ENCODE results near the gene SLMAP. TPM values are rescaled to one million over a fixed set of nuclear protein-coding genes. Genes with fewer than 3 reads are reported as not detected.

SLMAP gene
- total RNA-seq, 4 donors from 2014 or later = 46.9 to 162 (median 67.9) TPM

DNA sequence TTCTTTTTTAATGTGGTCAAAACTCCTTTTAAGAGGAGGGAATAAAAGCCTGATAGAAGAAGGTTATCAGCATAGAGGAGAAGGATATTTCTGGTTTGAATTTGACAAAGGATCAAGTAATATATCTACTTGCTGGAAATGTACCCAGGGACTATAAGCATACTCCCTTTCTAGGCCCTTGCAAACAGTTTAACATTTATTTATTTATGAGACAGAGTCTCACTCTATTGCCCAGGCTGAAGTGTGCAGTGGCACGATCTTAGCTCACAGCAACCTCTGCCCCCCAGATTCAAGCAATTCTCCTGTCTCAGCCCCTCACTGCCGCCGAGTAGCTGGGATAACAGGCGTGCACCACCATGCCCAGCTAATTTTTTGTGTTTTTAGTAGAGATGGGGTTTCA lies 71.6 kb downstream of the SLMAP start:
- H3K9me3 ChIP-seq = no peaks in the 10 kb centered on the region
- no peak overlapping the region for H3K4me3 ChIP-seq
- peaks cover 0 to 23% (median 0%) of the 10 kb centered on the region in 3 donors for H3K4me1 ChIP-seq
- DNase-seq = no peak
- intact Hi-C loops (cut with DNase I) = no loop called here
- no peak overlapping the region for H3K27ac ChIP-seq
- peaks cover 0 to 14% (median 0%) of the 10 kb centered on the region in 3 donors for H3K36me3 ChIP-seq
- TF ChIP-seq, protein P1, sequence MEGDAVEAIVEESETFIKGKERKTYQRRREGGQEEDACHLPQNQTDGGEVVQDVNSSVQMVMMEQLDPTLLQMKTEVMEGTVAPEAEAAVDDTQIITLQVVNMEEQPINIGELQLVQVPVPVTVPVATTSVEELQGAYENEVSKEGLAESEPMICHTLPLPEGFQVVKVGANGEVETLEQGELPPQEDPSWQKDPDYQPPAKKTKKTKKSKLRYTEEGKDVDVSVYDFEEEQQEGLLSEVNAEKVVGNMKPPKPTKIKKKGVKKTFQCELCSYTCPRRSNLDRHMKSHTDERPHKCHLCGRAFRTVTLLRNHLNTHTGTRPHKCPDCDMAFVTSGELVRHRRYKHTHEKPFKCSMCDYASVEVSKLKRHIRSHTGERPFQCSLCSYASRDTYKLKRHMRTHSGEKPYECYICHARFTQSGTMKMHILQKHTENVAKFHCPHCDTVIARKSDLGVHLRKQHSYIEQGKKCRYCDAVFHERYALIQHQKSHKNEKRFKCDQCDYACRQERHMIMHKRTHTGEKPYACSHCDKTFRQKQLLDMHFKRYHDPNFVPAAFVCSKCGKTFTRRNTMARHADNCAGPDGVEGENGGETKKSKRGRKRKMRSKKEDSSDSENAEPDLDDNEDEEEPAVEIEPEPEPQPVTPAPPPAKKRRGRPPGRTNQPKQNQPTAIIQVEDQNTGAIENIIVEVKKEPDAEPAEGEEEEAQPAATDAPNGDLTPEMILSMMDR (IDR thresholded peaks at IDR 0.05) = no peak
- TF ChIP-seq POLR2A (IDR thresholded peaks at IDR 0.05) = no peak
- WGBS, 2 donors = 89 to 90% methylated on average over 3 to 4 of the region's 4 CpGs
- no peaks in the 10 kb centered on the region for H3K27me3 ChIP-seq

DNA sequence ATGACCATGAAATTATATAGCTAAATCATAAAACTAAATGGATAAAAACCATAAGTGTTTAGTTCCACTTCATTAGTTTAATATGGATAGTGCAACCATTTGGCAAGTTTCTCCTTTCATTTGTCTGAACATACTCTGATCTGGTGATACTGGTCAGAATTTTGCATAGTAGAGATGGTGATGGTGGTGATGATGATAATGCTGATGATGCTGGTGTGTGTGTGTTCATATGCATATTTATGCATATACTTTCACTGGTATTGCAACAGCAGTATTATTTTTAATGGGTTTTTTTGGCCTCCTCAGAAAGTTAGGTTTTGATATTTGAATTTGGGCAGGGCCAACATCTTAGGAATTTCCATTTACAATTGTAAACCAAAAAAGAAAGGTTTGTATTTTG lies 76.4 kb downstream of the SLMAP start:
- no peak overlapping the region for H3K27ac ChIP-seq
- H3K4me1 ChIP-seq = peaks cover 0 to 16% (median 0%) of the 10 kb centered on the region in 3 donors
- H3K27me3 ChIP-seq = no peaks in the 10 kb centered on the region
- DNase-seq = no peak
- TF ChIP-seq, protein P1 (IDR thresholded peaks at IDR 0.05) = no peak
- no peak for TF ChIP-seq POLR2A (IDR thresholded peaks at IDR 0.05)
- H3K9me3 ChIP-seq = no peaks in the 10 kb centered on the region
- no peak overlapping the region for H3K4me3 ChIP-seq
- intact Hi-C loops (cut with DNase I) = loop anchor here (10.0 kb wide), 1 partner anchor 68 kb away; no protein-coding TSS in a partner anchor
- peaks cover 0 to 27% (median 0%) of the 10 kb centered on the region in 3 donors for H3K36me3 ChIP-seq

DNA sequence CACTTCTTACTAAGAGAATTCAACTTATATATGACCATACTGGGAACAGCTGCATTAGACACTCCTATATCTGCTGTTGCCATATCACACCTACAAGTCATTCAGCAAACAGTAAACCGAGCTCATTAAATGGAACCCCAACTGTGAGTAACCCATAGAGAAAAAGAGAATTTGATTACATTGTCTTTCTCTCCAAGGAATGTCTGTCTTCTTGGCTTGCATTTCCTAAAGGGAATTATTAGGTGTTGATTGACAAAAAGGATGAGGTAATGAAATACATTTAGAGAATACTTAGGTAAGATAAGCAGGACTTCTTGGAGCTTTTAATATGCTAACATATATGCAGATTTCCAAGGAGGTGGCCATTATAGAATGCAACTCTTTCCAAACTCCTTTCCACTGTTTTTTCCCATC lies 76.8 kb downstream of the SLMAP start:
- Histone ChIP-seq H3K4me3 (no peak overlapping the region), H3K9me3 (no peaks in the 10 kb centered on the region), H3K36me3 (peaks cover 0 to 27% (median 0%) of the 10 kb centered on the region in 3 donors), H3K4me1 (peaks cover 0 to 18% (median 0%) of the 10 kb centered on the region in 3 donors), H3K27me3 (no peaks in the 10 kb centered on the region), H3K27ac (no peak overlapping the region)
- TF ChIP-seq POLR2A (IDR thresholded peaks at IDR 0.05) = no peak
- TF ChIP-seq, protein P1 (IDR thresholded peaks at IDR 0.05) = no peak
- intact Hi-C loops (cut with DNase I) = loop anchor here (10.0 kb wide), 1 partner anchor 68 kb away; no protein-coding TSS in a partner anchor
- no peak for DNase-seq
- 68 to 80% methylated on average over 1 of the region's 1 CpG for WGBS, 2 donors

DNA sequence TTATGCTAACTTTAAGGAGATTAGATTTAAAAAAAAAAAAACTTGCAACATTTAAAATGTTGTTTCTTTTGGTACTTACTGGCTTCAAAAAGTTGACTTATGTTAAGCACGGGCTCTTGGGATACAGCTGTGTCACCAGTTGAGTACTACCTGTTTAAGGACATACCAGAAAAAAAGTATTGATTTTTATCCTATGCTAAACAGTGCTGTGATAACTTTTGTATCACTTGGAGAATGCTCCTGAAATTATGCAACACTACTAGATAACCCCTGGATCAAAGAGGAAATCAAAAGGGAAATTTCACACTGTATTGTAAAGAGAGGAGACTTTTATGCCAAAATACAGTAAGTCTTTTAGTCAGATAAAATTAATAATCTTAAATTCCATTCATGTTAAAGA lies 77.7 kb downstream of the SLMAP start:
- peaks cover 0 to 27% (median 0%) of the 10 kb centered on the region in 3 donors for H3K36me3 ChIP-seq
- intact Hi-C loops (cut with DNase I) = loop anchor here (10.0 kb wide), 1 partner anchor 69 kb away; no protein-coding TSS in a partner anchor
- no peak overlapping the region for H3K27ac ChIP-seq
- DNase-seq = no peak
- peaks cover 0 to 14% (median 0%) of the 10 kb centered on the region in 3 donors for H3K4me1 ChIP-seq
- H3K9me3 ChIP-seq = no peaks in the 10 kb centered on the region
- no peak overlapping the region for H3K4me3 ChIP-seq
- H3K27me3 ChIP-seq = no peaks in the 10 kb centered on the region
- TF ChIP-seq, protein P1 (IDR thresholded peaks at IDR 0.05) = no peak
- TF ChIP-seq POLR2A (IDR thresholded peaks at IDR 0.05) = no peak
- WGBS, 2 donors = 93 to 94% methylated on average over 1 of the region's 1 CpG

DNA sequence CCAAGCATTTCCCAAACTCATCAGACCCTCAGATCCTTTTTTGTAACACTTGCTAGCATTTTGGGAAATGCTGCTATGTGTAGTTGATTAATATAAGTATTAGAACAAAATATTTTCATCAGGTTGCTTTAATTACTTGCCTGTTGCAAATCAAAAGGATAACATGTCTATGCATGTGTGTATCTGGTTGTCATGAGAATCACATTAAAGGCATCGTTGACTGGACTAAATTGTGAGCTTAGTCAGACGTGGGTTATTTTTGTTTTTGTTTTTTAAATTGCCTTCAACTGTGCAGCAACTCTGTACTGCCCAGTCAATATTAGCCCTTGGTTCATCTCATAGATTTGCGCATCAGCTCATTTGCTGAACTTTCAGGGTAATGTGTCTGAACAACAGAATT lies 81.6 kb downstream of the SLMAP start:
- H3K36me3 ChIP-seq = peaks cover 0 to 13% (median 0%) of the 10 kb centered on the region in 3 donors
- no peak overlapping the region for H3K4me3 ChIP-seq
- WGBS, 2 donors = 52 to 66% methylated on average over 3 of the region's 3 CpGs
- TF ChIP-seq, protein P1 (IDR thresholded peaks at IDR 0.05) = no peak
- intact Hi-C loops (cut with DNase I) = loop anchor here (10.0 kb wide), 1 partner anchor 73 kb away; no protein-coding TSS in a partner anchor
- H3K27ac ChIP-seq = no peak overlapping the region
- H3K9me3 ChIP-seq = no peaks in the 10 kb centered on the region
- H3K4me1 ChIP-seq = peaks cover 0 to 5% (median 0%) of the 10 kb centered on the region in 3 donors
- DNase-seq = no peak
- H3K27me3 ChIP-seq = no peaks in the 10 kb centered on the region
